Stimulated activated CD4-positive, alpha-beta T cell treated with anti-CD3 and anti-CD28 coated beads, Interleukin-15, amount 100 ng/mL, for 1 hour (primary cell): Measurements from ENCODE around the gene ACTR3C.
"Not testable (repeated sequence)": the region's sequence is repeated elsewhere in the genome, so short reads cannot be mapped to it uniquely, and the experiment has no call there.

Experiments used
- DNase-seq, 2 donors: peaks; one replicate each; pipeline ENCODE4 v3.0.0-alpha.2; 2020; ENCODE audit warnings: low read depth in 1 of 2, low spot score in 1 of 2

The ACTR3C gene

DNA sequence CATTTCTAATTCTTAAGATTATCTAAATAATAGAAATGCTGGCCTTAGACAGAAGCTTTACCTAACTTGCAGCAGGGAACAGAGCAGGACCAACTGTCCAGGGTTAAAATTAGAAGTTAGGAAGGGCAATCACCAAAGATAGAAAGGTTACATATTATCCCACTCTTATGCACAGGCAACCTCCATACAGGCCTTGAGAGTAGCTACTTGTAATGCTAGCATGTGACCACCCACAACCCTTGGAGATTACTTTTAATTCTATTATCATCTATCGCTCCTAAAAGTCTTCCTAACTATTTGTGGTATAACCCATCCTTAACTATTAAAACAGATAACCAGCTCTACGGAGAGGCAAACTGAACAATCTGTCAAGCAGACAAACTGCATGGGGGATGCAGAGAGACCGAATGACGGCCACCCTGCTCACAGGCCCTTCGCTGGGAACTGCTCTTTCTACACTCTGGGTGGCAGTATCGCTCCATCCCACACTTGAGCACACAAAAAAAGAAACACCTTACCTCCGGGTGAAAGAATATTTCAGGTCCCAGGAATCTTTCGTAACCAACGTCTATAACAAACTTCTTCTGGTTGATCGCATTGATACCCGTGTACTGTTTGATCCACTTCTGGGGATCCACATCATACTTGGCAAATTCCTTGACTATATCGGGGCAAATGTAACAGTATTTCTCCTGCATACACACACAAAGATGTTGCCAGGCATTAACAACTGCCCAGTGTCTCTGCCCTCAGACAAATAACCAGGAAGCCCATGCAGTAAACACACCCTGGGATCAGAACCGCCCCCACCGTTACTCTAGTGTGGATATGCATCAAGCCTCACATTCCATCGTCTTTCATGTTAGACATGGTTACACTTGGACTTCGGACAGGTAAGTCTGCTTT, 37.2 kb downstream of the ACTR3C start:
- DNase-seq = peak in 1 of 2 donors; percentile 1

DNA sequence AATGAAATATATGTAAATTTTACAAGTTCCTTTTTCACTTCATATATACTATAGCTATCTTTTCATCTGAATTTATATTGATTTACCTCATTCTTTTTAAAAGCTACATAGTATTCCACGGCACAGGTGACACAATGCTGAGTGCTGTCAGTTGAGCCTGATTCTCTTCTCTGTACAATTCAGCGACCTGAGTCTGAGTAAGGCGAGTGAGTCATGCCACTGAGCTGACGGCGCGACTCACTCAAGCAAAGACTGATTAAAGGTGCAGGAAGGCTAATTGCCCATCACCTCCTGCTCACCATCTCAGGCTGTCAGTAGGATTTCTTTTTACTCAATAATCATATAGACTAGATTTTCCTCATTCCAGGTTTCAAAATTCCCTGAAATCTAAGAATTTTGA, 39.7 kb downstream of the ACTR3C start:
- not testable (repeated sequence) for DNase-seq

DNA sequence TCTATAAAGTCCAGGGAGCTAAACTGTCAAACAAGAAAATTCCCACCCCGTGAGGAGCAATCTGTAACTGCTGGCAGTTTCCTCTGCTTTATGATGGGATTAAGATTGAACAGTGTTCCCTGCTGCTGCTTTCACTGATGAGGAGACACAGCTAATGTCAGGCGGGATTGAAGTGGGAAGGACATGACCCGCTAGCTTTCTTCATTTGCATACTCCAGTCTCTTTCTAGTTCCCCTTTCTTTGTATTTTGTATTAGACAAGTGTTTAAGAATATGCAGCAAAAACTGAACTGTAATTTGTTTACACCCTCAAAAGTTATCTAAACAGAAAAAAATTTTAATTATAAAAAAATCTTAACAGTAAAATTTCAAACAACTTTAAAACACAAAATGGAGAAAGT, 40.2 kb downstream of the ACTR3C start:
- DNase-seq = not testable (repeated sequence)

DNA sequence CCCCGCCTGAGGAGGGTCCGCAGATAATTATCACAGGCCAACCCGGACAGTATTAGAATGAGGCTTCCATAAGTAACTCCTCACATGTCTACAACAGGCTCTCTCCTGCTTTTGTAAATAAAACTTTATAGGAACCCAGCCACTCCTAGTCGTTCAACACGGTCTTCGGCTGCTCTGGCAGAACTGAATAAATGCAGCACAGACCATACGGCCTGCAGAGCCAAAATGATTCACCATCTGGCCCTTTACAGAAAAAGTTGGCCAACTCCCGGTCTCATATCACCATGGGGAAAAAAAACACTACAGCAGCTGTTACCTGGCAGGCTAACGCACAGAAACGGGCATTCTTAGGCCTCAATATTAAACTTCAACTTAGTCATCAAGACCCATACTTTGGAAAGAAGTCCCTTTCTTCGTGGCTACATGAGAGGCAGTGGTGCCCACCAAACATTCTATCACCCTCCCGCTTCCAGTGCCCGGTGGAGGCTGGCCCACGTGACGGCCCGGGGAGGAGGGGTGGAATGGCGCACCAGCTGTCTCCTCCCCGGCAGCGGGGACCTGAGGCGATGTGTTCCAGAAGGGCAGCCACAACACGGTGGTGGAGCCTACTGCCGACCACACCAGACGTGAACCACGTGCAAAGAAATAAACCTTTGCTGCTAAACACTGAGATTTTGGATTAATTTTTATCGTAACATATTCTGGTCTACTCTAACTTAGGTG, 41.5 kb downstream of the ACTR3C start:
- not testable (repeated sequence) for DNase-seq

DNA sequence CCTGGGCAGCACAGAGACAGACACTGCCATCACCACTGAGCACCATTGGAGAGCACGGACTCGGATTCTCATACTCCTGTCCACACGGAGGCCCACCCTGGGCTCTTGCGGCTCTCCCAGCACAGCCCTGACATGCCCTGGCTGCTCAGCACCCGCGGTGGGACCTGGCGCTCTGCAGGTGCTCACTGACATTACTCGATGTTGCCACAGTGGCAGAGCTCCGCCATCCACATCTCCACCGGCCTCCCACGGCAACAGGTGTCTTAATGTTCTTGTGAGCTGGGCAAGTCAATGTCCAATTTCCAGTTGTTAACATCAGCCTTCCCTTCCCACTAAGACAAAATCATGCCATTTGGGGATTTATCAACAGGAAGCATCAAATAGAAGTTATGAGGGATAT, 45.0 kb downstream of the ACTR3C start:
- not testable (repeated sequence) for DNase-seq

DNA sequence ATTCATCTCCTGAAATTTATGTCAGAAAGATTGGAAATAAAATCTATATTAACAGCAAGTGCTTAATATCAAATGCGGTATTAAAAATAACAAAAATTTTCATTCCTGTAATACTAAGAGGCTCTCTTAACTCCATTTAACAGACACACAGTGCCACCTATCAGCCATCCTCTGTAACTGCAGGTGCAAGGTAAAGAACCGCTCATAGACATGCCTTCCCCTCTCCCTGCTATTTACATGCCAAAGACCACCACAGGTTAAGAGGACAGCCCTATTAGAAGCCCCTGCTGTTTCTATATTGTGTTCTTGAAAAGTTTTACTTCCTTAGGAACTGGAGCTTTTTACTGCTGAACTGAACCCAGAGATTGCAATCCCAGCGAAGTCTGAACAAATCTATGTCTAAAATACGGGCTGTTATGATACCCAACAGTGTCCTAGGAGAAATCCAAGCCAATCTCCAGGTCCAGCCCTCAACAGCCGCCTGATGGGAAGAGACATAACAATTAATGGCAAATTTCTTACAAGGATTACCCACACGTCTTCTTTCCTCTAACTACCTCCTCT, 47.1 kb downstream of the ACTR3C start:
- not testable (repeated sequence) for DNase-seq

DNA sequence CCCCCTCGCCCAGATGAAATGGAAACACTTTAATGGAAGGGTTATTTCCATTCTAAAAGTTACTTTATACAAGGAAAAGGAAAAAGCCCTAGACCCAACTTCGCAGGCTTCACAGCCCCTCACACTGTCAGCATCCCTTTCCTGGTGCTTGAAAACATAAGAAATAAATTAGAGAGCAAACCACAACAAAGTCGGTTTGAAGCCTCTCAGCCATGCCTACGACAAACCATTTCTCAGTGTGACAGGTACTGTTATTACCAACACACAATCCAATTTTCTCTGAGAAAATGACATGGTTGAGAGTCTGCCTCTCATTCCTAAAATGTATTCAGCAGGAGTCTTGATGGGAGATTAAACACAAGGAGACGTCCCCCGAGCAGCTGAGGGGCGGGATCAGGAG, 51.4 kb downstream of the ACTR3C start:
- not testable (repeated sequence) for DNase-seq

DNA sequence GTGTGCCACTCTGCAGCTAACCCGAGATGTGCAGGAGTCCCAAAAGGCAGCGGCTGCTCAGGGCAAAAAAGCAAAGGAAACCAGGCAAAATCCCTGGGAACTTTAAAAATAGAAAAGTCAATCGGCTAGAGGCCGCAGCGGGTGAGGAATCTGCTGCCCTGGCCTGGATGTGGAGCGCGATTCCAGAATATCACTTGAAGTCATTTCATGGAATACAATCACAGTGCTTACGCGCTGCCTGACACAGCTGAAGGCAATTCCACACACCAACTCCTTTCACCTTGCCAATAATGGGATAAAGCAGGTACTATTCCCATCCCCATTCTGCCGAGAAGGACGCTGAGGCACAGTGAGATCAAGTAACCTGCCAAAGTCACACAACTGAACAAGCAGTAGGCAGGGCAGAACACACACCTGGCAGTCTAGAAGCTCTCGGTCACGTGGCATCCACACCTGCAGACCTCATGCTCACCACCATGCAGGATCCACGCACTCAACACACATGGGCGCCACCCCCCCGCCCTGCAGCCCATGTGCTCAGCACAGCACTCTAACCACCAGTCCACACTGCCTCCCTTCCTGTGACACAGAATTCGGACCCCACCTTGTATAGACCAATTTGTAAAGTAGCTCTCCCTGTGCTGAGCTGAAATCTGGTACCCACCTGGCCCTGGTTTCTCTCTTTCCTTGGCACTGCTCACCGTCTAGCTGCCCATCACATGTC, 53.1 kb downstream of the ACTR3C start:
- not testable (repeated sequence) for DNase-seq

DNA sequence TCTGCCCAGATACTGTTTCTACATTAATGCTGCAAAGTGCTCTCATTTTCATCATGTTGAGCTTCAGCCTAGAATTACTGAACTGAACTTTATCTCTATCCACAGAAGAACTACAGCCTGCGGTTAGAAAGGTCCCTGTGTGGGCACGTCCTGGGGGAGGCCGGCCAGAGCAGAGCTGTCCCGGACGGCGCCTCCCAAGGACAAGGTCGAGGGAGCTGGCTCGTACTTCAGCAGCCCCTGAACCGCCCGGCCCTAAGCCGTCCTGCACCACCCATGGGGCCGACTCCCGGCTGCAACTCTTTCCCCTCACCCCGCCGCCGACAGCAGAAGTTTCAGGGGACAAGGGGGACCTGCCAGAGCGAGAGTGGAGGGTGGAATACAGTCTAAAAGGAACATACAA, 54.5 kb downstream of the ACTR3C start:
- DNase-seq = not testable (repeated sequence)

DNA sequence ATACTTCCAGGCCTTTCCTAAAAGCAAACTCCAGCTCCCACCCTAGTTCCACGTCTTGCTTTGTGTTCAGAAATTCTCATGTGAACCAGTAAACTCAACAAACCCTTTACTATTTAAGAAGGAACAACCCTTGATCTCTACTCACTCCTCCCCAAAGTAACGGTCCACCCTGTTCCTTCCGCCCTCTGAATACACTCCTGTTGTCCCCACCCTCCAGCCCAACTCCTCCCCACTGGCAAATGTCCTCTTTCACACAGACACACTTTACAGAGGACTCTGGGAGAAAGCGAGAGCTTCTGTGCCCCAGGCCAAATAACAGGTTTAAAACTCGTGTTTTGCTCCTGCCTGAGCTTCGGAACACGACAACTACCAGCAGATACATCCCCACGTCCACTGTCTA, 55.1 kb downstream of the ACTR3C start:
- not testable (repeated sequence) for DNase-seq

DNA sequence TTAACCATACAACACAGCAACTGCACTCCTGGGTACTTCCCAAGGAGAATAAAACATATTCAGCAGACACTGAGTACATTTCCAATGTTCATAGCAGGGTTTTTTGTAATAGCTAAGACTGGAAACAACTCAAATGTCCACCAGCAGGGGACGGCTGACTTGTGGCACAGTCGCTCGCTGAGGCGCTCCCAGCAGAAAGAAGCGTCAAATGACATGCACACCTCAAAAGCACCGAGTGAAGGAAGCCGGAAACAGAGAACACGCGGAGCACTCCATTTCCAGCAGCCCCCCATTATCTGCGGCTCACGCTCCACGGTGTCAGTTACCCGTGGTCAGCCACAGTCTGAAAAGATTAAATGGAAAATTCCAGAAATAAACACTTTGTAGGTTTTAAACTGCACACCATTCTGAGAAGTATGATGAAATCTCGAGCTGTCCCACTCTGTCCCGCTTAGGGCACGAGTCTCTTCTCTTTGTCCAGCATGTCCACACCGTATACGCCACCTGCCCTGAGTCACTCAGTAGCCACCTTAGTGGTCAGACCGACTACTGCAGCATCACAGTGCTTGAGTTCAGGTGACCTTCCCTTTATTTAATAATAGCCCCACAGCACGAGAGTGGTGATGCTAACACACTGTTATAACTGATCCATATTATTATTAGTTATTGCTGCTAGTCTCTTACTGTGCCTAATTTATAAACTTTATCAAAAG, 56.2 kb downstream of the ACTR3C start:
- not testable (repeated sequence) for DNase-seq

DNA sequence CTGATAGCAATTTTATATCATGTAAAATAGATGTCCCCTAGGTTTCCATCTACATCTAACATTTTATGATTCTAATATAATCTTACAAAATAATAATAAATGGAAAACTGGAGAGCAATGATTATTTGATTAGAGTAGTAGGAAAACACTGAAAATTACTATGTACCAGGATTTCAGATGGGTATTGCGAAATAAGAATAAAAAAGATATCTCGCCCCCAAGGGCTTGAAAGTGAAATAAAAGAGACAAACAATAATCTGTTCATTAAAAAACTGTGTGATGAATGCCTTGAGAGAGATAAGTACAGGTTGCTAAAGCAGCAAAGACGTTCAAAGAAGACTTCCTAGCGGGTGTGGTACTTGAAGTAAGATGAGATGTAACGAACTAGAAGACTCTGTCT, 60.7 kb downstream of the ACTR3C start:
- DNase-seq = not testable (repeated sequence)

DNA sequence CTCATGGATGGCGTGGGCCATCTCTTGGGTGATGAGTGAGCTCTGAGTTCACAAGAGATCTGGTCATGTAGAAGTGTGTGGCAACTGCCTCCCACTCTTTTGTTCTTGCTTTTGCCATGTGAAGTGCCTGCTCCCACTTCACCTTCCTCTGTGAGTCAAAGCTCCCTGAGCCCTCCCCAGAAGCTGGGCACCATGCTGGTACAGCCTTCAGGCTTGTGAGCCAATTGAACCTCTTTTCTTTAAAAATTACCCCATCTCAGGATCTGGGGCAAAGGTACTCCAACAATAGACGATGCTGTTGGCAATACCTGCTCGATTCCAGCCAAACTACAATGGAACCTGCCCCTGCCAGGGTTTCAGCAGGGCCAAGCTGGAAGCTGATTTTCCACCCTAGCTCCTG, 75.6 kb downstream of the ACTR3C start:
- DNase-seq = not testable (repeated sequence)

DNA sequence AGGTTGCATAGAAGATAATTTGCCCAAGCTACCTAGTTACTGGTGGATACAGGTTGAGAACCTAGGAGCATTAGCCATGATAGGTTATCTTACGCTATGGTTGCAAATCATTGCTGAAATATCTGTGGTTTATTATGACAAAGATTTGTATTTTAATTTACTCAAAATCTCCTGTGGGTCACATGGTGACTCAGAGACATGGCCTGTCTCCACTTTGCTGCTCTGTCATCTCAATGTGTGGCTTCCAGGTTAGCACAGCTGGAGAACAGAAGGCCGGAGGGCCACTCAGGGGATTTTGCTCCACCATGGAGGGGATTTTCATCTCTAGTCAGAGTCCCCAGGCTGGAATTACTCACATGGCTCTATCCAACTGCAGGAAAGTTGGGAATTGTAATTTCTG, 78.1 kb downstream of the ACTR3C start:
- not testable (repeated sequence) for DNase-seq

DNA sequence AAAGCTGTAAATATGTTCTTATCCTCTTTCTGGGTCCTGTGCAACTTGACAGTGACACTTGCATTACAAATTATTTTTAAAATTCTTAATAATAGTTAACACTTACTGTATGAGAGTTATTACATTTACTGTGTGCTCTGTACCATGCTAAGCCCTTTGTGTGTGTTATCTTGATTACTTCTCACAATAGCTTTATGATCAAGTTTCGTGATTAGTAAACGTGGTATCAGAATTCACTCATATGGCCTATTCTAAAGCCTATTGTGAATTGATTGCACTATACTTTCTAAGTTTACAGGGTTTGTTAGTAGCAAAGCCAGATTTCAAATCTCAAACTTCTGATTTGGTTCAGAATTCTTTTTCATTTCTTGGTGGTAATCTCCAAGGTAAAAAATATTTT, 80.4 kb downstream of the ACTR3C start:
- DNase-seq = not testable (repeated sequence)

DNA sequence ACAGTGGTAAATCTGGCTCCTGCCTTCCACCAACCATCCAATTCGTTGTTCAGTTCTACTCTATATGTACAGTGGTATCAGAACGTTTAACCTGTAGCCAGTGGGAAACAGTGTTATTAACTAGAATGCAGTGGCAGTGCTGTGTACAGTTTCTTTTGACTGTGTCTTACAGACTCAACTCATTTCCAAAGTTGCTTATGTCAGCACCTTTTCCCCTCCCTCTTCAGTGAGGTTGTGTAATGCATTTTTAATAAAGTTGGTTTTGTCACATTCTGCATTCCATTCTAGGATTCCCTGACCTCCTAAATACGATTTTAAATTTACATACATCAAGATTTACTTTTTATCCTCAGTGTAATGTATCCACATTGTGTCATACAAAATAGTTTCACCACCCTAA, 97.9 kb downstream of the ACTR3C start:
- DNase-seq = not testable (repeated sequence)

DNA sequence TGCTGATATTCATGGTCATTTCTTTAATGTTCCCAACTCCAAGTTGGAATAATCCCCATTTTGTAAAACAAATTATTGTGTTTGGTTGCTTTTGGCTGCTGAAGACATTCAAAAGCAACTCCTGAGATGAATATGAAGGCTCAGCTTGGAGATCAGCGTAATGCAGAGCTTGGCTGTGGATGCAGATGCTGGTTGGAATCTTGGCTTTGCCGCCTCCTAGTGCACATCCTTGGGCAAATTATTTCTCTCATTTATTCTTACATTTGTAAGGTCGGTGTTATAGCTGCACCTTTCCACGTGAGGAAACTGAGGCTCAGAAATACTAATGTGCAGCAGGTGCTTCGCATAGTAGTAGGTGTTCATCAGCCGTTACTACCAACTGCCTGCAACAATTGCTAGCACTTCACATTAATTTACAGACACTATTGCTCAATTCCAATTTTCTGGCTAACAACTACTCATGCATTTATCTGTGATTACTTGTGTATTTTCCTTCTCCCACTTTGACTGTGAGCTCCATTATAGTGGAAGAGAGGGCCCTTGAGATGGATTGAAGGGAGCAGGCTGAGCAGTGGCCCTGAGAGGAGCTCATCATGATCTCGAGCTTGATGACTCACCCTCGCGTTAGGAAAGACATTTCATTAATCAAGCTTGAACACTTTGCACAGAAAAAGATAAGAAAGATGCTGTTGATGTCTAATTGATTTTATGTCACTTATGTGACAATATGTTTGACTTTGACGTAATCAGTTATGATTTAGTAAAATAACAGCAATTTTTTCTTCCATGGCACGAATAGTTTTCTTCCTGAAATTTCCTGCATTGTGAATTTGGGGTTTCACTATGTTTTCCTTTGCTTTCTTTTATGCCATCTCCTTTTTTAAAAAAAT, 101.0 kb downstream of the ACTR3C start:
- DNase-seq = not testable (repeated sequence)

DNA sequence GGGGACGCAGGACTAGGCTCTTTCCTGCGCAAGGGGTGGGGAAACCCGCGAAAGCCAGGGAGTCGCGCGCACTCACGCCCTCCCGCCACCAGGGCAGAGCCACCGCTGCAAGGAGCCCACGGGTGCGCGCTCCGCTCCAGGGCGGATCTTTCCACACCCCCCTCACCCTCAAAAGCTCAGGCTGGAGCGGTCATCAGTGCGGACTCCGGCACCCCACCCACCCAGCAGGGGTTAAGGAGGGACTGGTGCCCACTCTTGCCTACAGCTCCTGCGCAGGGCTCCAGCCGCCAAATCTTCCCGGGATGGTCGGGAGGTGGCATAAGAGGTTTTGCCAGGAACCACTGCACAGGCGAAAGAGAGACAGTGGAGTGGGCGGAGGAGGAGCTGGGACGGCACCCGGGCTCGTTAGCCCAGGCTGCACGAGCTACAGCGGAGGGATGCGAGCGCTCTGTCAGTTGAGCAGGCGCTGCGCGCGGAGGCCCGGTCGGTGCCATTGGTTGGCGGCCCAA, 102.6 kb downstream of the ACTR3C start:
- not testable (repeated sequence) for DNase-seq

DNA sequence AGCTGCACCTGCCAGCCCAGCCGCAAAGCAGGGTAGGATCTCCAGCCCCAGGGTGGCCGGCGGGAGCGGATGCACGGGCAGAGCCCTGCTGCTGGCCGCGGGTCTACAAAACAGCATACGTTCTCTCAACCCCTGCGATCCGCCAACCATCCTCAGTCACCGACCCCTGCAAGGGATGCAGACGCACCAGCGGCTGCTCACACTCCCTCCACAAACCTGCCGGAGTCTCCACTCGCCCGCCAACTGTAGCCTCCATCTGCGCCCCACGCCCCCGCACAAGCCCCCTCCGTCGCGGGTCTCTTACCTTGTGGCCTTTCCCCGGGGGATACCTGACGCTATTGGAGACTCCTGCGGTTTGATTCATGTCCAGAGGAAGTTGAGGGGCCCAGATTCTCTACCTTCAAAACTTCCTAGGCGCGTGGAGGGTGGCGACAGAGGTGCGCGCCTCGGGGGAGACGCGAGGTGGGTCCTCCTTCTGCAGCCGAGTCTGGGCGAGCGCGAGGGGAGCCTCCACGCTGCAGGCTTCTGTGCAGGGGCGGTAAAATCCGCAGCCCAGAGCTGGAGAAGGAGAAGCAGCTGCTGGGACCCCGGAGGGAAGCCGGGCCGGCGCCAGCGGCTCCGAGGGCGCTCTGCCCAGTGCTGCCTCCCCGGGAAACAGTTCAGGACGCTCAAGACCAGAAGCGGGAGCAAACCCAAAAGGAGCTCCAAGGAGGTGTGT, 103.2 kb downstream of the ACTR3C start:
- not testable (repeated sequence) for DNase-seq
